Right lung (tissue), 5 donors: ENCODE measurements around the gene PEX12. TPM values are rescaled to one million over a fixed set of nuclear protein-coding genes. Genes with fewer than 3 reads are reported as not detected.
A peak's percentile ranks its signal among the peaks of the same experiment; 100 is the strongest.
"Not testable (repeated sequence)": the region's sequence is repeated elsewhere in the genome, so short reads cannot be mapped to it uniquely, and the experiment has no call there.

Experiments used
- DNase-seq, 2 donors: peaks; one replicate each; pipeline ENCODE4 v3.0.0-alpha.2; 2013
- polyA plus RNA-seq, 5 donors: library from polyadenylated mRNA; unstranded; fragments of 120-200 nt; gene quantifications; one replicate each; pipeline versions ENCODE4 v1.2.1 to v1.2.3, GENCODE V29; 2013; ENCODE audit warnings: inconsistent platforms in 1 of 5, low replicate concordance in 1 of 5; ENCODE audit not compliant: insufficient read length in 5 of 5, insufficient read depth in 1 of 5

The PEX12 gene
- polyA plus RNA-seq, 5 donors = 8.8 to 10.6 (median 9.8) TPM

- peak; percentile 80 to 88 for DNase-seq
These were observed 40.7 kb downstream of the PEX12 start, which contains the start of gene SLFN12L for GRCh38 chr17:35537601-35538141. Gene SLFN12L (minus strand): TSS chr17:35537678. CDS start chr17:35522364, 15,314 bp downstream.

- no peak for DNase-seq
These were observed 41.7 kb downstream of the PEX12 start for GRCh38 chr17:35536664-35537171.

DNA sequence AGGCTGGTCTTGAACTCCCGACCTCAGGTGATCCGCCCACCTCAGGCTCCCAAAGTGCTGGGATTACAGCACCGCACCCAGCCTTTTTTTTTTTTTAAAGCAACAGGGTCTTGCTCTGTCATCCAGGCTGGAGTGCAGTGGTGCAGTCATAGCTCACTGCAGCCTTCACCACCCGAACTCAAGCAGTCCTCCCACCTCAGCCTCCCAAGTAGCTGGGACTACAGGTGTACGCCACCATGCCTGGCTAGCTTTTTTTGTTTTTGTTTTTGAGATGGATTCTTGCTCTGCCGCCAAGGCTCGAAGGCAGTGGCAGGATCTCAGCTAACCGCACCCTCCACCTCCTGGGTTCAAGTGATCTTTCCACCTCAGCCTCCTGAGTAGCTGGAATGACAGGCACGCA is 43.0 kb downstream of the PEX12 start:
- not testable (repeated sequence) for DNase-seq

DNA sequence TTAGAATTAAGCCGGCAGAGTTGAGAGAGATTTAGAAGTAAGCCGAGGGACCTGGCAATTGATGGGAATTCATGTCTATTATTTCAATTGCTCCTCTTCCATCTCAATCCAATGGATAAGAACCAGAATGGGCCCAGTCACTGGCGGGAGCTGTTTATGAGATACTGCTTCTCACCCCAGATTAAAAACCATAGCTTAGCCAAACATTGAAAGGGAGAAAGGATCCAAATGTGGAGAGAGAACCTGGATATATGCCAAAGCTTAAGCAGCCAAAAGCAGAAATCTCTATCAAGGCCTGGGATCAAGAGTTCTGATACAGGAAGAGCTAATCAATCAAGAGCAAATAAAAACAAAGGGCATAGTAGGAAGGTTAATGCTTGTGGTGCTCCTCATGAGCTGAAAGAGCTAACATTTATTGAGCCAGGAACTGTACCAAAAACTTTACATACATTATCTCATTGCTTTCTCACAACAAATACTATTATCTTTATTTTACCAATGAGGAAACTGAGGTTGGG is 43.7 kb downstream of the PEX12 start:
- peak in 1 of 2 donors; percentile 55 for DNase-seq

GRCh38 chr17:35531160-35531559 is 47.2 kb downstream of the PEX12 start:
- no peak for DNase-seq

- no peak for DNase-seq
These were observed 48.5 kb downstream of the PEX12 start for GRCh38 chr17:35529866-35530265.

- not testable (repeated sequence) for DNase-seq
These were observed 49.0 kb downstream of the PEX12 start for GRCh38 chr17:35529326-35529725.

Other genes starting within 250 kb of the PEX12 start
- 10 to 100 TPM; 18.7 to 24.2 (median 21.2) TPM for gene SLFN11, start 204.9 kb downstream of the PEX12 start, polyA plus RNA-seq
- gene SLFN12, start 146.1 kb downstream of the PEX12 start, polyA plus RNA-seq = 10 to 100 TPM; 17.1 to 32.0 (median 30.3) TPM
- 10 to 100 TPM; 16.5 to 32.6 (median 28.2) TPM for gene SLFN13, start 129.8 kb downstream of the PEX12 start, polyA plus RNA-seq
- gene SLFN12L, start 40.9 kb downstream of the PEX12 start, polyA plus RNA-seq = 10 to 100 TPM in 4 of 5 donors, 1 to 10 TPM in 1; 8.2 to 28.0 (median 16.9) TPM
- gene SLFN14, start 17.8 kb downstream of the PEX12 start, polyA plus RNA-seq = under 1 TPM; 0.54 to 0.95 (median 0.71) TPM
- gene AP2B1, start 8.8 kb upstream of the PEX12 start, polyA plus RNA-seq = 100 to 1,000 TPM; 122 to 158 (median 147) TPM
- gene RASL10B, start 153.1 kb upstream of the PEX12 start, polyA plus RNA-seq = 1 to 10 TPM; 2.2 to 3.8 (median 3.0) TPM
- gene GAS2L2, start 174.7 kb upstream of the PEX12 start, polyA plus RNA-seq = 1 to 10 TPM in 3 of 5 donors, under 1 TPM in 2; 0.17 to 2.4 (median 1.1) TPM
- under 1 TPM in 3 of 5 donors, not detected in 2; 0.14 to 0.23 (median 0.21) TPM for gene C17orf50, start 182.3 kb upstream of the PEX12 start, polyA plus RNA-seq
- gene MMP28, start 217.1 kb upstream of the PEX12 start, polyA plus RNA-seq = 10 to 100 TPM in 1 of 5 donors, 1 to 10 TPM in 4; 7.6 to 10.5 (median 8.8) TPM
- 100 to 1,000 TPM; 200 to 261 (median 239) TPM for gene TAF15, start 230.9 kb upstream of the PEX12 start, polyA plus RNA-seq